ENCODE data around the gene SWSAP1.

SWSAP1 gene

DNA sequence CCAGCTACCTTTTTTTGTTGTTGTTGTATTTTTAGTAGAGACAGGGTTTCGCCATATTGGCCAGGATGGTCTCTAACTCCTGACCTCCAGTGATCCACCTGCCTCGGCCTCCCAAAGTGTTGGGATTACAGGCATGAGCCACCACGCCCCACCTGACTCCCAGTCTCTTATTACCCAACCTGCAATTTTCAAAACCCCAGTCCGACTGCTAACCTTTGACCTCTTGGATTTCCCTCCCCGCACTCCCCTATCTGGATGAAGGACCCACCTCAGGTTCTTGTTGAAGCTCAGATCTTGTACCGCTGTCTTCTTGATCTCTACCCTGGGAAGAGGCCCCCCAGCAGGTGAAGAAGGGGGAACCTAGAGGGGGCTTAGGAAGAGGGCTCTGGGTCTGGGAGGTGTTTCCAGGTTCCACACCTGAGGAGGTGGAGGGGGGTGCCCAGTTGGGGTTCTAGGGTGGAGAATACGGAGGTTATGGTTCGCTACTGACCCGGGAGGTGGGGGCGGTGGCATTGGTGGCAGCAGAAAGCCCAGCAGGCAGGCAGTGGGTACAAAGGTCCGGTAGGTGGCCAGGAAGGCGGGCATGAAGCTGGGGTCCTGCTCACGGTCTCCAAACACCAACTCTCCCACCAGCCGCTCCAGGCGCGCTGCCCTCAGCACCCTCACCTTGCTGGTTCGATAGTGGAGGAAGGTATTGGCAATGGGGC, 42.0 kb downstream of the SWSAP1 start:
- no peak for DNase-seq

DNA sequence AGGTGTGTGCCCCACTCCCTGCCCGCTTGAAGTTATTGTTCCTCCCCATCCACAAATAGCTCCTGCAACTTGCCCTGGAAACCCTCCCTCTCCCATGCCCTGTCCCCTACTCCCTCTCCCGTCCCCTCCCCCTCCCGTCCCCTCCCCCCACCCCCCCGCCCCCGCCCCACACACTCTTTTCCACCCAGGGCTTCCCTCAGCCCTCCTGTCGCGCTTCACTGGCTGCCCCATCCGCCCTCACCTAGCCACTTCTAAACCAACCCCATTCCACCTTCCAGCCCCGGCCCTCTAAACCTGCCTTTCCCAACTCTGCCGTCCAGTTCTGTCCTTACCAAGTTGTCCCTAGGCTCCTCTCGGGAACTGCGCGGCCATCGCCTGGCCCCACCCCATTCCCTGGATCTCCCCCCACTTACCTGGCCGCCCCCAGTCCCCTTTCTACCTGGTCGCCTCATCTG, 43.7 kb downstream of the SWSAP1 start:
- DNase-seq, result no peak

DNA sequence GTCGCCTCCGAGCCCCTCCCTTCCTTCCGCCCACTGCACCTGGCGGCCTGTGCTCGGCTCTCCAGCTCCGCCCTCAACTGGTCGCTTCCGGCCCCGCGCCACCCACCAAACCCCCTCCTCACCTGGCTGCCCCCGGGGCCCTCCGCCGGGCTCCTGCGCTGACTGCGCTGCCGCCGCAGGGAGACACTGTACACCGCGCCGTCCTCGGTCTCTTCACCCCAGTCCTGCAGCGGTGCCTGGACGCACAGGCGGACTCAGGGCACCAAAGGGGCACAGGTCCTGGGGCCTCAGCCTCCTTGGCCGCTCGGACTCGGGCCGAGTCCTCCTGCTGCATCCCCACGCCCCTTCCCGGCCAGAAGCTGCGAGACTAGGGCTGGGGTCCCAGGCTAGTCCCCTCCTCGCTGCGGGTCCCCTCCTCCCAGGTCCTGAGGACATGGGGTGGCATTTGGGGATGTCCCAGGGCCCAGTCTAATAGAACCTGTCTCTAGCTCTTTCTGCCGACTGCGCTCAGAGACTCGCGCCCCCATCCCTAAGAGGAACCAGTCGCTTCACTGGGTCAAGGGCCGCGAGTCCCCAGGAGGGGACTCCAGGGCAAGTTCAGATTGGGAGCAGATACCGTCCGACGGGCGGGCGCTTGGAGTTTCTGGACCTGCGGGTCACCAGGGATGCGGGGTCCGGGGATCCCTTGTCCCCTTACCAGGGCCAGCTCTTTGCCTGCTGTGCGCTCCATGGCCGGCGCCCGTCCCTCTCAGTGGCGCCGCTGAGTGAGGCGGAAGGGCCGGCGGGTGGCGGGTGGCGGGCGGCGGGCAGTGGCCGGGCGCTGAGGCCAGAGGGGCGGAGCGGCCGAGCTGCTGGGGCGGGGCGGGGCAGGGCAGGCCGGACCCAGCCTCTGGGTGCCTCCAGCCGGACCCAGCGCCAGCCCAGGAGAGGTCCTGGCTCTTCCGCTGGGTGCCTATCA, 44.4 kb downstream of the SWSAP1 start, which contains the start of gene RGL3:
TSS of gene RGL3 (minus strand) at position 766 of the 958 bp plus-strand sequence. CDS start at position 730, 36 bp downstream.
- peak; percentile 18 for DNase-seq

- no peak for DNase-seq
These were observed 46.2 kb downstream of the SWSAP1 start for GRCh38 chr19:11420429-11421370.

GRCh38 chr19:11421371-11422098, 47.1 kb downstream of the SWSAP1 start:
- DNase-seq, result peak; percentile 60

DNA sequence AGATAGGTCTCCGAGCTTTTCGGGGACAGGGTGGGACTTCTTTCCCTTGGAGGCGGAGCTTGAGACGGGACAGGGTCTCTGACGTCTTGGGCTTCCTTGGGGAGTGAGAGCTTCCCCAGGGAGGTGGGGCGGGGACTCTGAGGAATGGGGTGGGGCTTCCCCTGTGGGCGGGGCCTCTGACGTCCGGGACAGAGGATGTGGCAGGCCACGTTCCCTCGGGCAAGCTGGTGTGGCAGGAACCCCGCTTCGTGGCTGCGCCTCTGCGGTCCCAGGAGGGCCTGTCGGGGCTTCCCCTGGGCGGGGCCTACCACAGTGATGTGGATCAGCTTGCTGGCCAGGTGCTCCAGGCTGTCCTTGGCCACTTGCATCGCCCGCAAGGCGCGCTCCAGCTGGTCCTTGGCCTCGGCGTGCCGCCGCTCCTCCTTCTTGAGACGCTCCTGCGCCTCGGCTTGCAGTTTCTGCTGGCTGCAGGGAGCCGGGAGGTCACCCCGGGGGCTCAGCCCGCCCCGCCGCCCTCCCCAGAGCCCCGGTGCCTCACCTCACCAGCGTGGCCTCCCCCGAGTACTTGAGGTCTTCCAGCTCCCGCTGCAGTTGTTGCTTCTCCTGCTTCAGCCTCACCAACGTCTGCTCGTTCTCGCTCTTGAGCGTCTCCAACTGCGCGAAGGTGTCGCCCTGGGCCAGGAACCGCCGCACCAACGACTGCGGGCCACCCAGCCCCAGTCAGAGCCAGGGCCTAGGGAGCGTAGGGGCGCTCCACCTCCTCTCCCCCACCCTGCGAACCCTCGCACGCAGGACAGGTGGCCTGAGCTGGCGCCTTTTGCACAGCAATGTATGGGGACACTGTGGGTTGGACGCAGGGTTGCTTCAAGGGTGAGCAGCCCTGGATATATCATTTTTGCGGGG, 47.9 kb downstream of the SWSAP1 start:
- DNase-seq, result peak; percentile 89

DNA sequence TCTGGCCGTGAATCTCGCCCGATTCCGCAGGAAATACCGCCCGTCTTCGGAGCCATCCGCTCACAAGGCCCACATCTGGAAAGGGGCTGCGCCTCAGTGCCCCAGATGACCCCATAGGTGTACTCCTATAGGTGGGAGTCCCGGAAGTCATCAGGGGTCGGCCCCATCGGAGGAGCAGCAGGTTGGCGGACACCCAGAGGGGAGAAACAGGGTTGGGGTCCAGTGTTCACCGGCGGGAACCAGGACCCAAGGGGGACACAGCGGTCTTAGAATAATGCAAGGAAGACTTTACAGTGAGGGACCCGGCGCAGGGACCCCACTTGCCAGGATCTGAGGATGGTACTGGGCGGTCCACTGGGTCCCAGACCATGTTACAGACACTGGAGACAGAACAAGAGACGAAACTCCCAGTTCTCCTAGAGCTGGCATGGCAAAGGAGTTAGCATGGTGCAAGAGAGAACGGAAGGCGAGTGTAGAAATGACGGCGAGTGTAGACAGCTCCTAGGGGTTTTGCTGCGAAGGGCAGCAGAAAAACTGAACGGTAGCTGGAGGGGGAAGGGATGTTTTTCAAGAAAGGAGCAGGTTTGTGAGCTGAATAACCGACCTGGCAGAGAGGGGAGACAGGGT, 48.8 kb downstream of the SWSAP1 start:
- DNase-seq, result no peak

DNA sequence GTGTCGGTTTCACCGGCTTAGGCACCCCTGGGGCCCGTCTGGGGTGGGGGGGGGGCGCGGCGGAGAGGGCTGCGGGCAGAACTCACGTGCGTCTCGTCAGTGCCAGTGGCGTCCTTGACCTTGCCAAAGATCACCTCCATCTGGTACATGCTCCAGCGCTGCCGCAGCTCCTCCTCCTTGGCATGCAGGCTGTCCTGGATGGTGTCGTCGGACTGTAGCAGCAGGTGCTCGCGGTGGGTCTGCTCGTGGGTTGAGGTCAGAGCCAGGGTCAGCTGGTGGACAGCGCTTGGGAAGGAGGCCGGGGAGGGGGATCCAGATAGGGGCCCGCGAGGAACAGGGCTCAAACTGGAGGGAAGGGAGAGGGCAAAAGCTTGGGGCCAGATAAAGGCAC, 49.3 kb downstream of the SWSAP1 start:
- DNase-seq, result no peak

Measured in CD4-positive, alpha-beta T cell treated with Interferon gamma for 1 hour (primary cell).